ENCODE measurements around the gene IQGAP3.
A peak's percentile ranks its signal among the peaks of the same experiment; 100 is the strongest.

DNA sequence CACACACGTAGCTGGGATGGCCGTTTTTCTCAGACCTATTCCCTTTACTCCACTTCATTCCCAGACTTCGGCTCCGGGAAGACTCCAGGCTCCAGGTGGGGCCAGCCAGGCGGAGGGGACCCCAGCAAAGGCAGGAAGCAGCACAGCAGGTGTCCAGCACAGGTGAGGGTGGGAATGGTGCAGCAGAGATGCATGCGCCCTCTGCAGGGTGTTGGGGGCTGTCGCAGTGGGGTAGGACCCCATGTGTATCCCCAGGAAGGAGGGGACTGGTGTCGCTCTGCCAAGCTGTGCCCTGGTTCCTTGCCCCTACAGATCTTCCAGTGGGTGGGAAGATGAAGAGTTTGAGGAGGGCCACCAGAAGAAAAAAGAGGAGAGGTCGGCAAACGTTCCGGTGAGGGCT, 12.4 kb upstream of the IQGAP3 start:
- TF ChIP-seq, protein P1, sequence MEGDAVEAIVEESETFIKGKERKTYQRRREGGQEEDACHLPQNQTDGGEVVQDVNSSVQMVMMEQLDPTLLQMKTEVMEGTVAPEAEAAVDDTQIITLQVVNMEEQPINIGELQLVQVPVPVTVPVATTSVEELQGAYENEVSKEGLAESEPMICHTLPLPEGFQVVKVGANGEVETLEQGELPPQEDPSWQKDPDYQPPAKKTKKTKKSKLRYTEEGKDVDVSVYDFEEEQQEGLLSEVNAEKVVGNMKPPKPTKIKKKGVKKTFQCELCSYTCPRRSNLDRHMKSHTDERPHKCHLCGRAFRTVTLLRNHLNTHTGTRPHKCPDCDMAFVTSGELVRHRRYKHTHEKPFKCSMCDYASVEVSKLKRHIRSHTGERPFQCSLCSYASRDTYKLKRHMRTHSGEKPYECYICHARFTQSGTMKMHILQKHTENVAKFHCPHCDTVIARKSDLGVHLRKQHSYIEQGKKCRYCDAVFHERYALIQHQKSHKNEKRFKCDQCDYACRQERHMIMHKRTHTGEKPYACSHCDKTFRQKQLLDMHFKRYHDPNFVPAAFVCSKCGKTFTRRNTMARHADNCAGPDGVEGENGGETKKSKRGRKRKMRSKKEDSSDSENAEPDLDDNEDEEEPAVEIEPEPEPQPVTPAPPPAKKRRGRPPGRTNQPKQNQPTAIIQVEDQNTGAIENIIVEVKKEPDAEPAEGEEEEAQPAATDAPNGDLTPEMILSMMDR (IDR thresholded peaks at IDR 0.05): peak; percentile 43
- TF ChIP-seq, protein P2, sequence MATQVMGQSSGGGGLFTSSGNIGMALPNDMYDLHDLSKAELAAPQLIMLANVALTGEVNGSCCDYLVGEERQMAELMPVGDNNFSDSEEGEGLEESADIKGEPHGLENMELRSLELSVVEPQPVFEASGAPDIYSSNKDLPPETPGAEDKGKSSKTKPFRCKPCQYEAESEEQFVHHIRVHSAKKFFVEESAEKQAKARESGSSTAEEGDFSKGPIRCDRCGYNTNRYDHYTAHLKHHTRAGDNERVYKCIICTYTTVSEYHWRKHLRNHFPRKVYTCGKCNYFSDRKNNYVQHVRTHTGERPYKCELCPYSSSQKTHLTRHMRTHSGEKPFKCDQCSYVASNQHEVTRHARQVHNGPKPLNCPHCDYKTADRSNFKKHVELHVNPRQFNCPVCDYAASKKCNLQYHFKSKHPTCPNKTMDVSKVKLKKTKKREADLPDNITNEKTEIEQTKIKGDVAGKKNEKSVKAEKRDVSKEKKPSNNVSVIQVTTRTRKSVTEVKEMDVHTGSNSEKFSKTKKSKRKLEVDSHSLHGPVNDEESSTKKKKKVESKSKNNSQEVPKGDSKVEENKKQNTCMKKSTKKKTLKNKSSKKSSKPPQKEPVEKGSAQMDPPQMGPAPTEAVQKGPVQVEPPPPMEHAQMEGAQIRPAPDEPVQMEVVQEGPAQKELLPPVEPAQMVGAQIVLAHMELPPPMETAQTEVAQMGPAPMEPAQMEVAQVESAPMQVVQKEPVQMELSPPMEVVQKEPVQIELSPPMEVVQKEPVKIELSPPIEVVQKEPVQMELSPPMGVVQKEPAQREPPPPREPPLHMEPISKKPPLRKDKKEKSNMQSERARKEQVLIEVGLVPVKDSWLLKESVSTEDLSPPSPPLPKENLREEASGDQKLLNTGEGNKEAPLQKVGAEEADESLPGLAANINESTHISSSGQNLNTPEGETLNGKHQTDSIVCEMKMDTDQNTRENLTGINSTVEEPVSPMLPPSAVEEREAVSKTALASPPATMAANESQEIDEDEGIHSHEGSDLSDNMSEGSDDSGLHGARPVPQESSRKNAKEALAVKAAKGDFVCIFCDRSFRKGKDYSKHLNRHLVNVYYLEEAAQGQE (IDR thresholded peaks at IDR 0.05; ENCODE audit: low read depth, low read length): no peak
- TF ChIP-seq TEAD4 (IDR thresholded peaks at IDR 0.05; ENCODE audit: borderline replicate concordance, insufficient read depth): no peak
